ENCODE data around the gene MALT1. TPM values are rescaled to one million over a fixed set of nuclear protein-coding genes. Genes with fewer than 3 reads are reported as not detected.

MALT1 gene
- polyA plus RNA-seq, 1 experiment, result 11.4 TPM

DNA sequence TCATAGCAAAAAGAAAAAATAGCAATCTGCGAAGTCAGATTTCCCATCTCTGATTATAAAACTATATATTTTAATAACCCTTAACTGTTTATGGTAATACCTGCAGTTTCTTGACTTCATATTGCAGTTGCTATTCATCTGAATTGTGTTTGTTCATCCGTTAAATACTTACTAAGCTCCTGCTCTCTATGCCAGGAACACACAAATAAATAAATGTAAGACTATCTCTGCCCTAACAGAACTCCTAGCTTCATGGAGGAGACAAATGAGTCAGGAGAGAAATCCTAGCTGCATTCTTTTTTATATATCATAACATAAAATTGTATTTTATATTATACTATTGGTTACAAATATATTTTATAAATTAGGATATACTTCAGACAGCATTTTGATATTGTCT lies 61.2 kb downstream of the MALT1 start:
- Histone ChIP-seq H3K4me3 (ENCODE audit: low read depth, low read length) (no peak overlapping the region), H3K27me3 (ENCODE audit: control insufficient read depth, insufficient read depth, low read length) (no peaks in the 10 kb centered on the region), H3K36me3 (ENCODE audit: control insufficient read depth, insufficient read depth, low read length) (peaks cover 2% of the 10 kb centered on the region)
- ChIA-PET POLR2A (no interaction called here), CTCF (interaction anchor here (0.6 kb wide), 1 partner anchor 576 kb away, joined by 6 read pairs; no protein-coding TSS in a partner anchor)
- no peak for DNase-seq (ENCODE audit: low read depth)
- TF ChIP-seq CTCF (IDR thresholded peaks at IDR 0.05; ENCODE audit: insufficient read depth, low read depth, low read length), result no peak

DNA sequence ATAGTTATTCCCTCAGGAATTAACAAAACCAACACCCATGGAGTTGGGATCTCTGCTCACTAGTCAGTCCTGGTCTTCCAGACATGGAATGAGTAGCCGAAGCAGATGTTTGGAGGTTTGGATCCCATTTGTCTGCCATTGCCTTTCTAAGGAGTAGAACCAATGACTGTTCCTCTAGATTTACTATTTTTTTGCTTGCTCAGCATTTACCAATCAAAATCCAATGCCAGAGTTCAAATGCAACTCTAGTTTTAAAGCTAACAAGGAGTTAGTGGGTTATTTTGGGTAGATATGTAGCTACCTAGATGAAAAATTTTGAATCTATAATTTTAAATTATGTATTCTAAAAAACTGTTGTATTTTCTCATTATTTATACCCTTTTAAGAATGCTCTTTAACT lies 62.6 kb downstream of the MALT1 start:
- no peak for TF ChIP-seq CTCF (IDR thresholded peaks at IDR 0.05; ENCODE audit: insufficient read depth, low read depth, low read length)
- CTCF ChIA-PET, result no interaction called here
- no peaks in the 10 kb centered on the region for H3K27me3 ChIP-seq (ENCODE audit: control insufficient read depth, insufficient read depth, low read length)

GRCh38 chr18:58738322-58738721 lies 67.1 kb downstream of the MALT1 start:
- ChIA-PET POLR2A (no interaction called here), CTCF (no interaction called here)
- H3K4me3 ChIP-seq (ENCODE audit: low read depth, low read length), result no peak overlapping the region
- no peak for TF ChIP-seq CTCF (IDR thresholded peaks at IDR 0.05; ENCODE audit: insufficient read depth, low read depth, low read length)
- no peak for DNase-seq (ENCODE audit: low read depth)
- H3K36me3 ChIP-seq (ENCODE audit: control insufficient read depth, insufficient read depth, low read length), result peaks cover 6% of the 10 kb centered on the region
- H3K27me3 ChIP-seq (ENCODE audit: control insufficient read depth, insufficient read depth, low read length), result no peaks in the 10 kb centered on the region

More for the DNA sequence above, 62.6 kb downstream of the MALT1 start:
- Histone ChIP-seq H3K4me3 (ENCODE audit: low read depth, low read length) (no peak overlapping the region), H3K36me3 (ENCODE audit: control insufficient read depth, insufficient read depth, low read length) (peaks cover 4% of the 10 kb centered on the region)
- no peak for DNase-seq (ENCODE audit: low read depth)
- POLR2A ChIA-PET, result no interaction called here

- Histone ChIP-seq H3K4me3 (ENCODE audit: low read depth, low read length) (no peak overlapping the region), H3K27me3 (ENCODE audit: control insufficient read depth, insufficient read depth, low read length) (no peaks in the 10 kb centered on the region), H3K36me3 (ENCODE audit: control insufficient read depth, insufficient read depth, low read length) (peaks cover 13% of the 10 kb centered on the region)
- ChIA-PET CTCF (interaction anchor here (1.1 to 2.0 kb wide), 5 partner anchors 8 to 74 kb away, joined by 3 to 11 read pairs (median 4); no protein-coding TSS in a partner anchor), POLR2A (no interaction called here)
- TF ChIP-seq CTCF (IDR thresholded peaks at IDR 0.05; ENCODE audit: insufficient read depth, low read depth, low read length), result no peak
- no peak for DNase-seq (ENCODE audit: low read depth)
These were observed 74.6 kb downstream of the MALT1 start for GRCh38 chr18:58745914-58746313.

GRCh38 chr18:58748899-58749595 lies 77.8 kb downstream of the MALT1 start:
- Histone ChIP-seq H3K36me3 (ENCODE audit: control insufficient read depth, insufficient read depth, low read length) (peaks cover 13% of the 10 kb centered on the region), H3K4me3 (ENCODE audit: low read depth, low read length) (no peak overlapping the region), H3K27me3 (ENCODE audit: control insufficient read depth, insufficient read depth, low read length) (no peaks in the 10 kb centered on the region)
- CTCF ChIA-PET, result interaction anchor here (1.1 to 2.4 kb wide), 2 partner anchors 15 to 19 kb away, joined by 3 to 14 read pairs; no protein-coding TSS in a partner anchor
- POLR2A ChIA-PET, result no interaction called here
- TF ChIP-seq CTCF (IDR thresholded peaks at IDR 0.05; ENCODE audit: insufficient read depth, low read depth, low read length), result no peak
- no peak for DNase-seq (ENCODE audit: low read depth)

Measured in BJ (cell line).